PC-3 (cell line): Measurements from ENCODE around the gene ZMAT1. TPM values are rescaled to one million over a fixed set of nuclear protein-coding genes. Genes with fewer than 3 reads are reported as not detected.

ENCODE experiments used
- ATAC-seq: fragments of 200-7000 bp; cut with Tn5 transposase; 2 replicates; pipeline ENCODE4 v1.9.1; 2020; ENCODE audit warnings: mild to moderate bottlenecking, moderate library complexity
- BruUV-seq: library from RNA; stranded (reverse); fragments of 400-500 nt; replicated peaks from 2 replicates; lab custom pipeline; 2021; lab: Mats Ljungman, UMichigan
- CTCF ChIA-PET: fragments of 300-600 bp; sonication (Branson Sonifier 250); formaldehyde crosslinking; loops from one replicate; lab custom pipeline; 2022; ENCODE audit warnings: antibody characterized with exemption; lab: Charles Lee
- POLR2A ChIA-PET: fragments of 300-600 bp; sonication (Branson Sonifier 250); formaldehyde crosslinking; loops from one replicate; lab custom pipeline; 2022; ENCODE audit warnings: antibody characterized with exemption; ENCODE audit not compliant: unreplicated experiment; lab: Charles Lee
- DNase-seq: peaks from one replicate; pipeline ENCODE4 v3.0.0-alpha.2; 2015
- H2AFZ ChIP-seq: fragments of 300-600 bp; sonication (generic); 2 replicates; pipeline ENCODE4 v1.6.0; 2016; ENCODE audit warnings: antibody characterized with exemption, low read length
- H3F3A ChIP-seq: fragments of 300-600 bp; sonication (generic); one replicate; pipeline ENCODE4 v1.6.0; 2017; ENCODE audit warnings: antibody characterized with exemption, low read length, control low read depth, mild to moderate bottlenecking; ENCODE audit not compliant: unreplicated experiment
- H3K27ac ChIP-seq: fragments of 300-600 bp; sonication (generic); 2 replicates; pipeline ENCODE4 v1.5.1; 2016; ENCODE audit warnings: mild to moderate bottlenecking, low read length
- H3K27me3 ChIP-seq: fragments of 300-600 bp; sonication (generic); 2 replicates; pipeline ENCODE4 v1.6.1; 2016; ENCODE audit warnings: low read length, mixed read lengths
- H3K36me3 ChIP-seq: fragments of 300-600 bp; sonication (generic); 2 replicates; pipeline ENCODE4 v1.6.1; 2016; ENCODE audit warnings: low read depth, mixed run types, low read length, mixed read lengths
- H3K4me1 ChIP-seq: fragments of 300-600 bp; sonication (generic); 2 replicates; pipeline ENCODE4 v1.5.1; 2016; ENCODE audit warnings: low read length; ENCODE audit not compliant: insufficient read depth
- H3K4me2 ChIP-seq: fragments of 300-600 bp; sonication (generic); 2 replicates; pipeline ENCODE4 v1.6.0; 2016; ENCODE audit warnings: low read length
- H3K4me3 ChIP-seq: fragments of 300-600 bp; sonication (generic); 2 replicates; pipeline ENCODE4 v1.5.1; 2016; ENCODE audit warnings: mild to moderate bottlenecking, low read length, mixed read lengths
- H3K79me2 ChIP-seq: fragments of 300-600 bp; sonication (generic); 2 replicates; pipeline ENCODE4 v1.6.1; 2017; ENCODE audit warnings: low read length, mixed read lengths
- H3K9ac ChIP-seq: fragments of 300-600 bp; sonication (generic); 2 replicates; pipeline ENCODE4 v1.6.0; 2016; ENCODE audit warnings: mild to moderate bottlenecking, low read length
- H3K9me2 ChIP-seq: fragments of 300-600 bp; sonication (generic); replicated peaks from 2 replicates; pipeline ENCODE4 v1.6.1; 2016; ENCODE audit warnings: mixed run types, low read length, mixed read lengths
- H3K9me3 ChIP-seq: fragments of 300-600 bp; sonication (generic); 2 replicates; pipeline ENCODE4 v1.6.1; 2016; ENCODE audit warnings: low read length, mixed read lengths
- H4K20me1 ChIP-seq: fragments of 300-600 bp; sonication (generic); 2 replicates; pipeline ENCODE4 v1.6.1; 2016; ENCODE audit warnings: low read length, mixed read lengths
- CTCF ChIP-seq: fragments of 300-600 bp; sonication (generic); conservative IDR thresholded peaks from 2 replicates; pipeline ENCODE4 v1.5.1; 2017; ENCODE audit warnings: antibody characterized with exemption, low read depth, mild to moderate bottlenecking, low read length
- EZH2 ChIP-seq: fragments of 300-600 bp; sonication (generic); IDR thresholded peaks from one replicate; pipeline ENCODE4 v1.6.1; 2017; ENCODE audit warnings: antibody characterized with exemption, mild to moderate bottlenecking, low read length; ENCODE audit not compliant: unreplicated experiment
- EZH2phosphoT487 ChIP-seq: fragments of 300-600 bp; sonication (generic); IDR thresholded peaks from 2 replicates; pipeline ENCODE4 v1.6.1; 2018; ENCODE audit warnings: mild to moderate bottlenecking, antibody characterized with exemption, low read length, borderline replicate concordance
- intact Hi-C: fragments of 100-400 bp; cut with micrococcal nuclease; formaldehyde crosslinking; loops from 2 replicates; pipeline ENCODE4 v1.9.0; 2023
- total RNA-seq: library from RNA; depleted of rRNA; stranded (reverse); fragments of >200 nt; gene quantifications from 2 replicates; pipeline ENCODE4 v1.2.3, GENCODE V29; 2014

The ZMAT1 gene
- total RNA-seq, 1 experiment from 2014 or later, result not detected

- Histone ChIP-seq H3F3A (no peaks in the 10 kb centered on the region), H3K4me2 (no peak overlapping the region), H4K20me1 (no peaks in the 10 kb centered on the region), H3K4me3 (no peak overlapping the region), H2AFZ (no peak overlapping the region), H3K9me2 (no peaks in the 10 kb centered on the region), H3K27ac (no peak overlapping the region), H3K9ac (no peak overlapping the region), H3K79me2 (no peaks in the 10 kb centered on the region), H3K4me1 (no peaks in the 10 kb centered on the region), H3K9me3 (no peaks in the 10 kb centered on the region), H3K36me3 (no peaks in the 10 kb centered on the region), H3K27me3 (no peaks in the 10 kb centered on the region)
- ChIA-PET CTCF (no interaction called here), POLR2A (no interaction called here)
- DNase-seq (no peak), ATAC-seq (no peak)
- intact Hi-C loops, result no loop called here
- TF ChIP-seq EZH2 (no peak), EZH2phosphoT487 (no peak), CTCF (no peak)
- no TSS peak for BruUV-seq
Measured at GRCh38 chrX:101925733-101926132, 6.1 kb downstream of the ZMAT1 start.

- TF ChIP-seq CTCF, result no peak
- no peak for TF ChIP-seq EZH2phosphoT487
- no peak for TF ChIP-seq EZH2
- intact Hi-C loops, result no loop called here
- H4K20me1 ChIP-seq, result no peaks in the 10 kb centered on the region
- no TSS peak for BruUV-seq
- H3K36me3 ChIP-seq, result no peaks in the 10 kb centered on the region
- CTCF ChIA-PET, result no interaction called here
- no peak overlapping the region for H3K9ac ChIP-seq
- no peak overlapping the region for H3K27ac ChIP-seq
- ATAC-seq (no peak), DNase-seq (no peak)
- H3K4me1 ChIP-seq, result no peaks in the 10 kb centered on the region
- H3K9me3 ChIP-seq, result no peaks in the 10 kb centered on the region
- H3K79me2 ChIP-seq, result no peaks in the 10 kb centered on the region
- no peaks in the 10 kb centered on the region for H3F3A ChIP-seq
- no peak overlapping the region for H3K4me2 ChIP-seq
- no peaks in the 10 kb centered on the region for H3K27me3 ChIP-seq
- H2AFZ ChIP-seq, result no peak overlapping the region
- POLR2A ChIA-PET, result no interaction called here
- no peaks in the 10 kb centered on the region for H3K9me2 ChIP-seq
- no peak overlapping the region for H3K4me3 ChIP-seq
Measured at GRCh38 chrX:101918751-101919150, 13.1 kb downstream of the ZMAT1 start.

GRCh38 chrX:101906136-101906796 is 25.6 kb downstream of the ZMAT1 start:
- no peaks in the 10 kb centered on the region for H3K9me3 ChIP-seq
- H3K4me1 ChIP-seq, result no peaks in the 10 kb centered on the region
- H3K27me3 ChIP-seq, result no peaks in the 10 kb centered on the region
- H3K79me2 ChIP-seq, result no peaks in the 10 kb centered on the region
- H3K27ac ChIP-seq, result no peak overlapping the region
- POLR2A ChIA-PET, result no interaction called here
- BruUV-seq, result no TSS peak
- H3K4me3 ChIP-seq, result no peak overlapping the region
- H3K4me2 ChIP-seq, result no peak overlapping the region
- no peaks in the 10 kb centered on the region for H3K9me2 ChIP-seq
- TF ChIP-seq EZH2 (no peak), CTCF (no peak)
- no peak overlapping the region for H3K9ac ChIP-seq
- H2AFZ ChIP-seq, result no peak overlapping the region
- H3K36me3 ChIP-seq, result no peaks in the 10 kb centered on the region
- no peaks in the 10 kb centered on the region for H4K20me1 ChIP-seq
- intact Hi-C loops, result no loop called here
- no peaks in the 10 kb centered on the region for H3F3A ChIP-seq
- CTCF ChIA-PET, result no interaction called here
- no peak for DNase-seq
- no peak for ATAC-seq
